GM19025 (cell line): Measurements from ENCODE around the gene HS1BP3.

ENCODE experiments used
- ATAC-seq: cut with Tn5 transposase; IDR thresholded peaks from one replicate; pipeline ENCODE4 v1.9.1; 2021; ENCODE audit warnings: mild to moderate bottlenecking, low read depth, moderate library complexity; ENCODE audit not compliant: unreplicated experiment

Gene HS1BP3

DNA sequence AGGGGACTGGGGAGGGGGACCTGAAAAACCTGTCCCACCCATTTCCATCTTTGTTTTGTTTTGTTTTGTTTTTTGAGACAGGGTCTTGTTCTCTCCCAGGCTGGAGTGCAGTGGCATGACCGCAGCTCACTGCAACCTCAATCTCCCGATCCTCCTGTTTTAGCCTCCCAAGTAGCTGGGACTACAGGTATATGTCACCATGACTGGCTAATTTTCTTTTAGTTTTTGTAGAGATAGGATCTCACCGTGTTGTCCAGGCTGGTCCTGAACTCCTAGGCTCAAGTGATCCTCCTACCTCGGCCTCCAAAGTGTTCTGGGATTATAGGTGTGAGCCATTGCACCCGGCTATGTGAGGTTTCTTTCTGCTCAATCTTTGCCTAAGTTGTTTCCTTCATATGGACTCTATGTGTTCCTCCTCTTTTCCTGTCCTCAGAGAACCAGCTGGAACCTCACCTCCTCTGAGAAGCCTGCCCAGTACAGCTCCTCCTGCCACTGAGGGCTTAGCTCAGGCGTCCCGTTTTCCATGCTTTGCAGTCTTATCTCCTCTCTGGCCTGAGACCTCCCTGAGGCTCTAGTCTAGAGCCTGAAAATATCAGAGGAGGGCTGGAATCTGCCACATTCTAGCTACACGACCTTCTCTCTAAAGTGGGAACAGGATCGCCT is 74.8 kb downstream of the HS1BP3 start:
- ATAC-seq, result no peak

DNA sequence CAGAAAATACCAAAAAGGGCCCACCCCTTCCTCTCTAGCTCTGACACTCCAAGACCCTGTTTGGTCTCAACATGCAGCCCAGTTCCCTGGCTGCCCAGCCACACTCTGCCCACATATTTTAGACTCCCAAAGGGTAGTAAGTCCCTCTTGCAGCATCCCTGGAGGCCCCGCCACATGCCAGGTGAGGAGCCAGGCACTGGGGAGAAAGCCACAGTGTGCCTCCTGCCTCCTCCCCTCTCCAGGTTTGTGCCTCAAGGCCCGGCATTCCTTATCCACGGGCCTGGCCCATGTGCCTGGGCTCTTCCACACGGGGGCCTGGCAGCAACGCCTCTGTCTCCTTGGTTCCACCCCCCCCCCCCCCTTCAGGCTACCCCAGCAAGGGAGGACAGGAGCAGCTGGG is 75.5 kb downstream of the HS1BP3 start:
- no peak for ATAC-seq

DNA sequence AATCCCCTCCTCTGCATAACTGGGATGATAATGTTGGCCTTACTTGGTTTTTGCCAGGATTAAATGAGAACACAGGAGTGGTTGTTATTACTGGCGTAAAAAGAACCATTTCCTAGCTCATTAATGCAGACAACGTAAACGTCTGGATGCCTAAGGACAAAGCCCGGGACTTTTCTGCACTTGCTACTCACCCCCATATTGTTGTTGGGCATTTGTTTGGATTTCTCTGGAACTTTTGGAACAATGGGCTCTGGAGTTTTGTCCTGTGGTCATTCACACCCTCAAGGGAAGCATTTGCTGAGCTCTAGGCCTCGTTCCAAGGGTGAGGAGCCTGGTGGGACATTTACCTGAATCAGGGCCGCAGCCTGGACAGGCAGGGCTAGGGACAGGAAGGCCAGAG is 76.0 kb downstream of the HS1BP3 start:
- no peak for ATAC-seq

- ATAC-seq, result no peak
Measured at GRCh38 chr2:20574423-20574911, 76.4 kb downstream of the HS1BP3 start.

DNA sequence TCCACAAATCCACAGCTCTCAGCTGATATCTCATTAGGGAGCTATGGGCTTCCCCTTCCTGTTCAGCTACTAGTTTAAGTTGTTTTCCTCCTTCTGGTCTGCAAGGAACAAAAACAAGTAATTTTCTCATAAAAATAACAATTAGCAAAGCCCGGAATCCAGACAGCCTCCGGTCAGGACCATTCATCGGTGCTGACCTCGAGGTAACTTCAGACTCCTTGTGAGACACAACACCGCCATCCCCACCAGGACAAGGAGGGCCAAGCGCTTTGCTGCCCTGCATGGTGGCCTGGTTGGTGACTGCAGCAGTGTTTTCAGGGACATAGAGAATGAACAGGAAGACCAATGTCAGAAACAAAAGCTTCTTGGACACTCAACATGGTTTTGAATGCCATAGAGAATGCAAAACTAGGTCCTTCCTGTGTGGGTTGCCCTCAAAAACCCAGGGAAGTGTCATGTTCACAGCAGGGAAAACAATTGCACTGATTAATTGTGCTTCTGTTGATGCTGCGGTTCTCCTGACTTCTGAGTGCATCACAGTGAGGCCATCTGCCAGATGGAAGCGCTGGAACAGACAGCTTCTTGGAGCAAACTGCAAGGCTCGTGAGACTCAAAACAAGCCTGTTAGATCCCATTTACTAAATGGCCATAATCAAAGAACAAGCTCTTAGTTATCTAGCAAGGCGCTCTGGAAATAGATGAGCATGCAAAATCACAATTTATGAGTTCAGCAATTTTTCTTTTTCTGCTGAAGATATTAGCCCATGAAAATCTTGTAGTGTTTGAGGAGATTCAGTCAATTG is 77.1 kb downstream of the HS1BP3 start:
- no peak for ATAC-seq

DNA sequence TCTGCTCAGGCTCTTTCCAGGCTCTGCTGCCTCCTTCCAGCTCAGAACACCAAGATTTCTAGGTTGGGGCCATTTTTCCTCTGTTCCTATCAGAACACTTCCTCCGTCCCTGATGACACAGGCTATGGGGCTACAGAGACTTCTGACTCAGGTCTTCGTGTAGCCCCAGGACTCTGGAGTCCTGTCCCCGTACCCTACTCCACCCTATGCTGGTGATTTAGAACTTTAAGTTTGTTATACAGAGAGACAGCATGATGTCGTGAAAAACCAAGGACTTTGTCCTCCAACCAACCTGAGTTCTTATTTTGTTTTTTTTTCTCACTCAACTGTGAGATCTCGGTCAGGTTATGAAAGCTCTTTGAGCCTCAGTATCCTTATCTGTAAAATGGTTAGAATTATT is 78.7 kb downstream of the HS1BP3 start:
- no peak for ATAC-seq

DNA sequence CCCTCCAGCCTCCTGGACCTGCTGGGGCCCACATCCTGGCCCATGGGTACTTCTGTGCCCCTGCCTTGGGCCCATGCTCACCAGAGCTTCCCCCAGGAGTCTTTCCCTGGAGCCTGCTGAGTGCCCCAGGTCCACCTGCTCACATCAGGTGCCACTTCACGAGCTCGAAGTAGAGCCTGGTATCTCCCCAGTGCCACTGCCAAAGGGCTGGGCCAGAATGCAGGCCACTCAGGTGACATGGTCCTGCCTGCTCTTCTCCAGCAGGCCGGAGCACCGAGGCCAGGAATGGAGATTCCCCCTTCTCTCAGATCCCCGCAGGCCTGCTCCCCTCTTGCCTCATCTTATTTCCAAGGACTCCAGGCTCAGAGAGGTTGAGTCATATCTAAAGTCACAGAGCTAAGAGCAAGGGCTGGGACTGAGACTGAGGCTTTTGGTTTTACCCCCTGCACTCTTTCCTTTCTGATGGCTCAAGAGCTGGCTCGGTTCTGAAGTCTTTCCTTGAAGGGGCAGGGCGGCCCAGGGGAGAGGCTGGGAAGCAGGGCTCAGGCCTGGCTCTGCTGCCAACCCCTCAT is 79.2 kb downstream of the HS1BP3 start:
- no peak for ATAC-seq

DNA sequence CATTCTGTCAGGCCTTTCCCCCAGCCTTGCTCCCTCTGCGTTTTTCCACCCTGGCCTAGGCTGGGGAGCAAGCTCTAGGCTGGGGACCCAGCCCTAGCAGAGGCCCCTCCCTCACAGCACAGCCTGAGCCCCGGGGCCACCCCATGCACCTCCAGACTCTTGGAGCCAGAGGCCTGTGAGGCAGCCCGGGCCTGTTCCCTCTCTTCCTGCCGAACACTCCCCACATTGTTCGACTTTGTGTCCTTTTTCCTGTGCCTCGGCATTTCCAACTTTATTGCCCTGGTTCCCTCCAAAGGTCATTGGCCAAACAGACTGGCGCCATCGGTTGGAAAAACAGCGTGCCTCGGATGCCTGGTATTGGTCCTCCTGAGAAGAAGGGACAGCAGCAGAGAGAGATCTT is 79.7 kb downstream of the HS1BP3 start:
- ATAC-seq, result no peak

- ATAC-seq, result no peak
Measured at GRCh38 chr2:20570249-20570648, 80.6 kb downstream of the HS1BP3 start.

DNA sequence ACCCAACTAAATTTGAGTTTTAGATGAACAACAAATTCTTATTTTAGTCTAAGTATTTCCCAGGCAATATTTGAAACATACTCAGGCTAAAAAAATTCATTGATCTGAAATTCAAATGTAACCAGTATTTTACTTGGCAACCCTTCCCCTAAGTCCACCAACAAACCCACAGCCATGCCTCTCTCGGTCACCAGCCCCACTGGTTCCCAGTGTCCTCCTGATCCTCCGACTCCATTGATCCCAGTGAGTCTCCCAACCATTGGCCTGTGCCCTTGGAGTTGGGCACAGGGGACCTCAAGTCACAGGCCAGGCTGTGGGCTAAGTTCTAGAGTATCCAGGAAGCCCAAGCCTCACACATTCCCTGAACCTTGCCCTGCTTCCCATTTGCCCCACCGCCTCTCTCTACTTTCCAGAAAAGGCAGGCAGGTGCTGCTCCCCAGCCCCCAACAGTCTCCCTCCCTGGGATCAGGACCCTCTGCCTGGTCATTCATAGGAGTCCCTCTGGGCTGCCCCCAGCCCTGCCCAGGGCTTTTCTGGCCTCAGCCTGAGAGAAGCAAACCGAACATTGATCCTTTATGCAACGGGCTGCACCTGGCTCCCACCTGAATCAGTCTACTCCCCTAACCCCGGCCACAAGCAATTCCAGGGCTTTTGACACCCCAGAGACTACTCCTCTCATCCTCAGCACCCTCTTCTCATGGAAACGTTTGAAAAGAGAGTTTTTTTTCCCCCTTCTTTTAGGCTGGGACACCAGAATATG is 81.3 kb downstream of the HS1BP3 start:
- no peak for ATAC-seq

GRCh38 chr2:20568501-20569463 is 82.1 kb downstream of the HS1BP3 start:
- no peak for ATAC-seq

DNA sequence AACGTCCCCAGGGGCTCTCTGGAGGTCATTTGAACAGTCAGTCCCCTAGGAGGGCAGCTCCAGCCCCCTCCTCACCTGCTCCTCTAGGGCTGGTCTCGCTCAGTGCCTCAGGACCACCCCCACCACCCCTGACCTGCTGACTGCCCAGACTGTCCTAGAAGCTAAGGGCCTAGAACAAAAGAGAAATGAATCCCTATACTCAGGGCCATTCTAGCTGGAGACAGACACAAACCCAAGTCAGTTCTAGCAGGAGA is 83.0 kb downstream of the HS1BP3 start:
- ATAC-seq, result no peak
